GM12865 (cell line): ENCODE measurements around the gene BCL7C.
A peak's percentile ranks its signal among the peaks of the same experiment; 100 is the strongest.

ENCODE experiments used
- DNase-seq: peaks from one replicate; pipeline ENCODE4 v3.0.0; 2010; ENCODE audit warnings: low read depth
- H3K4me3 ChIP-seq: 2 replicates; pipeline ENCODE4 v1.5.1; 2011; ENCODE audit warnings: mild to moderate bottlenecking, low read depth, low read length, control low read depth
- TF ChIP-seq, protein P1 (sequence below): IDR thresholded peaks from 2 replicates; pipeline ENCODE4 v1.5.1; 2011; ENCODE audit warnings: low read length, control low read depth, low read depth, inconsistent platforms; ENCODE audit not compliant: insufficient read depth; ENCODE audit errors: missing control alignments

Gene BCL7C

DNA sequence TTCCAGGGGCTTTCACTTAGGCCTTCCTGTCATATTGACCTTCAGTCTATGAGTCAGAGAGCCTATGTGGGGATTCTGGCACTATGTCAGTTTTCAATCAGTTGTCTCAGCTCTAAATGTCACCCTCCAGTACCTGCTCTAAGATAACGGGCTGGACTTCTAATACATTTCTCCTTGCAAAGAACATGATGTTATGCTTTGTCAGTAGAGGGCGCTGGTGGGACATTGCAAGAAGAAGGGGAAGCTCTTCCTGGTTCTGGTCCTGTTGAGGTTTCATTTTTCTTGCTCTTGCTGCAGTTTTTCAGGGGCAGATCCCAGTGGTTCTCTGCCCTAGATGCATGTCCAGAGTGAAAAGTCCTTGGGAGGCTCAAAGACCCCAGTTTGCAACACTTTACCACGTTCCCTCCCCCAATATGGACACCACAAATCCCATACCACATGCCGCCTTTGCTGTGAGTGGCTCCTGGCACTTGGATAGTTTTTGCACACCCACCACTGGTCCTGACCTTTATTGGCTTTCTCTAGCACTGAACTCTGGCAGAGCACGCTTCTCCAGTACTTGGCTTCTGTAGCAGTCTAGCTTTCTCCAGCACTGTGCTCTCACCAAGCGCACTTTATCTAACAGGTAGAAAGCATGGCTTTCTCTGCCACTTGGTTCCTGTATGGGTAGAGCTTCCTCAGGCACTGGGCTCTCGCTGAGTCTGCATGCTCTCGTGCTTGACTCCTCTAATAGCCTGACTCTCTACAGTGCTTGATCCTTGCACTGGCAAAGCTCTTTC lies 49.0 kb downstream of the BCL7C start:
- peak; percentile 97 for DNase-seq
- no peak overlapping the region for H3K4me3 ChIP-seq
- TF ChIP-seq, protein P1, sequence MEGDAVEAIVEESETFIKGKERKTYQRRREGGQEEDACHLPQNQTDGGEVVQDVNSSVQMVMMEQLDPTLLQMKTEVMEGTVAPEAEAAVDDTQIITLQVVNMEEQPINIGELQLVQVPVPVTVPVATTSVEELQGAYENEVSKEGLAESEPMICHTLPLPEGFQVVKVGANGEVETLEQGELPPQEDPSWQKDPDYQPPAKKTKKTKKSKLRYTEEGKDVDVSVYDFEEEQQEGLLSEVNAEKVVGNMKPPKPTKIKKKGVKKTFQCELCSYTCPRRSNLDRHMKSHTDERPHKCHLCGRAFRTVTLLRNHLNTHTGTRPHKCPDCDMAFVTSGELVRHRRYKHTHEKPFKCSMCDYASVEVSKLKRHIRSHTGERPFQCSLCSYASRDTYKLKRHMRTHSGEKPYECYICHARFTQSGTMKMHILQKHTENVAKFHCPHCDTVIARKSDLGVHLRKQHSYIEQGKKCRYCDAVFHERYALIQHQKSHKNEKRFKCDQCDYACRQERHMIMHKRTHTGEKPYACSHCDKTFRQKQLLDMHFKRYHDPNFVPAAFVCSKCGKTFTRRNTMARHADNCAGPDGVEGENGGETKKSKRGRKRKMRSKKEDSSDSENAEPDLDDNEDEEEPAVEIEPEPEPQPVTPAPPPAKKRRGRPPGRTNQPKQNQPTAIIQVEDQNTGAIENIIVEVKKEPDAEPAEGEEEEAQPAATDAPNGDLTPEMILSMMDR, result peak; percentile 92

DNA sequence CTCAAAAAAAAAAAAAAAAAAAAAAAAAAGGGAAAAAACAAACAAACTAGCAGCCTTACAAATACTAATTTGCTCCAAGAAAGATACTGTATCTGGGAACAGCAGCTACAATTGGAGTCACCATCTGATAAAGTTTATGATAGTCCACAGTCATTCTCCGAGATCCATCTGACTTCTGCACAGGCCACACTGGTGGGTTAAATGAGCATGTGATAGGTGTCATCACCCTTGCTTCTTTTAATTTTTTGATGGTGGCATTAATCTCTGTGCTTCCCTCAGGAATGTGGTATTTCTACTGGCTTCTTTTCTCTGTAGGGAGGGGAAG lies 49.6 kb downstream of the BCL7C start:
- no peak overlapping the region for H3K4me3 ChIP-seq
- no peak for DNase-seq
- TF ChIP-seq, protein P1, result no peak

DNA sequence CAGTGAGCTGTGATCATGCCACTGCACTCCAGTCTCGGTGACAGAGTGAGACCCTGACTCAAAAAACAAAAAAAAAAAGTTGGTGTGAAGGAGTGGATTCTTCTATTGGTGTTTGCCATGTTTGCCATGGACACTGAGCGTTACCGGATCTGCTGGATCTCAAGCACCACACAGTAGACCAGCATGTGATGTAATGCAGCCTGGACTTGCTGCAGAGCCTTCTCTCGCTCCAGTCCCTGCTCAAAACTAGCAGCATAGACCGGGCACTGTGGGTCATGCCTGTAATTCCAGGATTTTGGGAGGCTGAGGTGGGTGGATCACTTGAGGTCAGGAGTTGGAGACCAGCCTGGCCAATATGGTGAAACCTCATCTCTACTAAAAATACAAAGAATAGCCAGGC lies 50.4 kb downstream of the BCL7C start:
- no peak for DNase-seq
- TF ChIP-seq, protein P1, result no peak
- H3K4me3 ChIP-seq, result no peak overlapping the region

DNA sequence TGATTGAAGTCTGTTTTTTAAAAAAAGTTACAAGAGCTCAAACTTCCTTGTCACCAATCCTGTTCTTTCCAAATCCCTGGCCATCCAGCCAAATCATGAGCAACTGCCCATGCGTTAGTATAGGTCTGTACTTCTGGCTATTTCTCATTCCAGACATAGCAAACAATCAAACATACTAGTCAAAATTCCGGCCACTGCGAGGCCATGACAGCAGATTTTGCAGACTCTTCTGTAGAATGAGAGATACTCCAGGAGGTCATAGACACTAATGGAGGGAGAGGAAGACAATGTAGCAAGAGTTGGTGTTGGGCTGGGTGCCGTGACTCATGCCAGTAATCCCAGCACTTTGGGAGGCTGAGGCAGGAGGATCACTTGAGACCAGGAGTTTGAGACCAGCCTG lies 50.9 kb downstream of the BCL7C start:
- H3K4me3 ChIP-seq, result no peak overlapping the region
- no peak for DNase-seq
- TF ChIP-seq, protein P1, result no peak

DNA sequence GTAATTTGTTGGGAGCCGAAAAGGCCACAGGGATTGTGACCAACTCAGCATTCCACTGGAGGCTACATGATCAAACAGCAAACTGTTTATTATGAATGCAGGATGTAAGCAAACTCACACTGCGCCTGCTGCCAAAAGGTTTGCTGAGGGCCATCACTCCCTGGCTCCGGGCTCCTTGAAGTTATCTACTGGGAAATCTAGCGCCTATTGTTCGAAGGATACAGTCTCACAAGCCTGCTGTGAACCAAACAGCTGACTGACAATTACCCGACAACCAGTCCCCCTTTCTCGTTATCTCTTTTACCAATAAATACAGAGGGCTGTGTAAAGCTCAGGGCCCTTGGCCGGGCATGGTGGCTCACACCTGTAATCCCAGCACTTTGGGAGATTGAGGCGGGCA lies 52.5 kb downstream of the BCL7C start:
- no peak for DNase-seq

DNA sequence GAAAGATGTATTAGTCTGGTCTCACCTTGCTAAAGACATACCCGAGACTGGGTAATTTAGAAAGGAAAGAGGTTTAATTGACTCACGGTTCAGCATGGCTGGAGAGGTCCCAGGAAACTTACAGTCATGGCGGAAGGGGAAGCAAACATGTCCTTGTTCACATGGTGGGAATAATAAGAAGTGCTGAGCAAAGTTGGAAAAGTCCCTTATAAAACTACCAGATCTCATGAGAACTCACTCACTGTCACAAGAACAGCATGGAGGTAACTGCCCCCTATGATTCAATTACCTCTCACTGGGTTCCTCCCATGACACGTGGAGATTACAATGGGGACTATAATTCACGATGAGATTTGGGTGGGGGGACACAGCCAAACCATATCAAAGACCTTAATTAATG lies 53.3 kb downstream of the BCL7C start:
- no peak for DNase-seq
- no peak overlapping the region for H3K4me3 ChIP-seq
- TF ChIP-seq, protein P1, result no peak

More for the DNA sequence above, 52.5 kb downstream of the BCL7C start:
- TF ChIP-seq, protein P1, result no peak
- no peak overlapping the region for H3K4me3 ChIP-seq
